WTC11 (cell line): Measurements from ENCODE around the gene RGS14. TPM values are rescaled to one million over a fixed set of nuclear protein-coding genes. Genes with fewer than 3 reads are reported as not detected.

Experiments used
- ATAC-seq: fragments of 200-7000 bp; cut with Tn5 transposase; 2 replicates; pipeline ENCODE4 v1.10.0; 2021; ENCODE audit warnings: mild to moderate bottlenecking, moderate library complexity
- CTCF ChIA-PET: fragments of 300-600 bp; sonication (Branson Sonifier 250); formaldehyde crosslinking; loops from one replicate; lab custom pipeline; 2021; ENCODE audit warnings: antibody characterized with exemption; lab: Charles Lee
- POLR2A ChIA-PET: fragments of 350-600 bp; sonication (Branson Sonifier 250); formaldehyde crosslinking; loops from one replicate; lab custom pipeline; 2021; ENCODE audit warnings: antibody characterized with exemption; lab: Charles Lee
- DNase-seq: peaks from one replicate; pipeline ENCODE4 v3.0.0; 2021; ENCODE audit warnings: low spot score
- H3K27ac Mint-ChIP-seq: 2 replicates; pipeline ENCODE4 v1.8.0; 2021; ENCODE audit warnings: mixed read lengths
- H3K27me3 Mint-ChIP-seq: 2 replicates; pipeline ENCODE4 v1.8.0; 2021; ENCODE audit warnings: low read depth, mild to moderate bottlenecking, moderate library complexity, mixed read lengths
- H3K36me3 Mint-ChIP-seq: 2 replicates; pipeline ENCODE4 v1.8.0; 2021; ENCODE audit warnings: mixed read lengths
- H3K4me1 Mint-ChIP-seq: 2 replicates; pipeline ENCODE4 v1.8.0; 2022; ENCODE audit warnings: mixed read lengths
- H3K4me3 Mint-ChIP-seq: 2 replicates; pipeline ENCODE4 v1.8.0; 2021; ENCODE audit warnings: mild to moderate bottlenecking, moderate library complexity, mixed read lengths
- H3K9me3 Mint-ChIP-seq: 2 replicates; pipeline ENCODE4 v1.8.0; 2021; ENCODE audit warnings: mixed read lengths
- ATF1 ChIP-seq: sonication (generic); formaldehyde crosslinking; IDR thresholded peaks from 2 replicates; pipeline ENCODE4 v1.8.1; 2023; ENCODE audit warnings: mild to moderate bottlenecking, moderate library complexity, missing genetic modification reagents
- CREM ChIP-seq: sonication (generic); formaldehyde crosslinking; IDR thresholded peaks from 2 replicates; pipeline ENCODE4 v1.8.1; 2022; ENCODE audit warnings: mild to moderate bottlenecking, missing genetic modification reagents, moderate library complexity
- ELF4 ChIP-seq: sonication (generic); formaldehyde crosslinking; IDR thresholded peaks from 2 replicates; pipeline ENCODE4 v1.8.1; 2022; ENCODE audit warnings: low read depth, mild to moderate bottlenecking, moderate library complexity, missing genetic modification reagents
- FOXJ3 ChIP-seq: sonication (generic); formaldehyde crosslinking; IDR thresholded peaks from 2 replicates; pipeline ENCODE4 v1.9.0; 2021; ENCODE audit warnings: missing genetic modification reagents, mild to moderate bottlenecking, borderline replicate concordance
- FOXP1 ChIP-seq: sonication (generic); formaldehyde crosslinking; IDR thresholded peaks from 2 replicates; pipeline ENCODE4 v1.8.0; 2022; ENCODE audit warnings: missing genetic modification reagents, mild to moderate bottlenecking, moderate library complexity, borderline replicate concordance
- GTF2I ChIP-seq: fragments of 250-450 bp; sonication (Bioruptor Pico); conservative IDR thresholded peaks from 2 replicates; pipeline ENCODE4 v1.4.0; 2021; ENCODE audit warnings: mild to moderate bottlenecking
- HMGA2 ChIP-seq: fragments of 250-450 bp; sonication (Bioruptor Pico); IDR thresholded peaks from 2 replicates; pipeline ENCODE4 v1.4.0; 2021; ENCODE audit warnings: mild to moderate bottlenecking, moderate library complexity
- IRF2 ChIP-seq: sonication (generic); formaldehyde crosslinking; IDR thresholded peaks from 2 replicates; pipeline ENCODE4 v1.8.0; 2022; ENCODE audit warnings: low read depth, missing genetic modification reagents, borderline replicate concordance
- MXD4 ChIP-seq: fragments of 250-450 bp; sonication (Bioruptor Pico); IDR thresholded peaks from 2 replicates; pipeline ENCODE4 v1.8.0; 2021; ENCODE audit warnings: mild to moderate bottlenecking, moderate library complexity, borderline replicate concordance
- NFATC4 ChIP-seq: fragments of 250-450 bp; sonication (Bioruptor Pico); IDR thresholded peaks from 2 replicates; pipeline ENCODE4 v1.9.0; 2021; ENCODE audit warnings: mild to moderate bottlenecking
- OVOL2 ChIP-seq: fragments of 250-450 bp; sonication (Bioruptor Pico); IDR thresholded peaks from 2 replicates; pipeline ENCODE4 v1.9.0; 2021; ENCODE audit warnings: mild to moderate bottlenecking, borderline replicate concordance
- PRRX2 ChIP-seq: fragments of 250-450 bp; sonication (Bioruptor Pico); IDR thresholded peaks from 2 replicates; pipeline ENCODE4 v1.8.0; 2021; ENCODE audit warnings: mild to moderate bottlenecking
- RELA ChIP-seq: sonication (generic); formaldehyde crosslinking; IDR thresholded peaks from 2 replicates; pipeline ENCODE4 v1.8.1; 2022; ENCODE audit warnings: missing genetic modification reagents, mild to moderate bottlenecking, borderline replicate concordance
- RORB ChIP-seq: fragments of 250-450 bp; sonication (Bioruptor Pico); IDR thresholded peaks from 2 replicates; pipeline ENCODE4 v1.9.0; 2021; ENCODE audit warnings: mild to moderate bottlenecking
- ZNF138 ChIP-seq: sonication (generic); formaldehyde crosslinking; conservative IDR thresholded peaks from 2 replicates; pipeline ENCODE4 v1.8.1; 2022; ENCODE audit warnings: mild to moderate bottlenecking, moderate library complexity, missing genetic modification reagents
- ZNF219 ChIP-seq: sonication (generic); formaldehyde crosslinking; IDR thresholded peaks from 2 replicates; pipeline ENCODE4 v1.8.0; 2023; ENCODE audit warnings: missing genetic modification reagents, mild to moderate bottlenecking, borderline replicate concordance
- ZNF317 ChIP-seq: sonication (generic); formaldehyde crosslinking; IDR thresholded peaks from 2 replicates; pipeline ENCODE4 v1.8.1; 2023; ENCODE audit warnings: low read depth, mild to moderate bottlenecking, moderate library complexity, missing genetic modification reagents, borderline replicate concordance
- total RNA-seq: library from RNA; stranded (reverse); gene quantifications from 3 replicates; pipeline ENCODE4 v1.2.3, GENCODE V29; 2021
- TF ChIP-seq, protein P1 (sequence below): sonication (generic); formaldehyde crosslinking; IDR thresholded peaks from 2 replicates; pipeline ENCODE4 v1.8.0; 2023; ENCODE audit warnings: missing genetic modification reagents, mild to moderate bottlenecking, borderline replicate concordance
- TF ChIP-seq, protein P2 (sequence below): fragments of 250-450 bp; sonication (Bioruptor Pico); IDR thresholded peaks from 2 replicates; pipeline ENCODE4 v1.9.0; 2021; ENCODE audit warnings: moderate library complexity, mild to moderate bottlenecking, inconsistent platforms, borderline replicate concordance
- TF ChIP-seq, protein P3 (sequence below): sonication (generic); formaldehyde crosslinking; IDR thresholded peaks from 2 replicates; pipeline ENCODE4 v1.8.1; 2023; ENCODE audit warnings: mild to moderate bottlenecking, moderate library complexity, missing genetic modification reagents
- TF ChIP-seq, protein P4 (sequence below): sonication (generic); formaldehyde crosslinking; IDR thresholded peaks from 2 replicates; pipeline ENCODE4 v1.8.1; 2022; ENCODE audit warnings: low read depth, mild to moderate bottlenecking, moderate library complexity, missing genetic modification reagents, borderline replicate concordance

RGS14 gene
- total RNA-seq, 1 experiment from 2014 or later: 74.6 TPM

DNA sequence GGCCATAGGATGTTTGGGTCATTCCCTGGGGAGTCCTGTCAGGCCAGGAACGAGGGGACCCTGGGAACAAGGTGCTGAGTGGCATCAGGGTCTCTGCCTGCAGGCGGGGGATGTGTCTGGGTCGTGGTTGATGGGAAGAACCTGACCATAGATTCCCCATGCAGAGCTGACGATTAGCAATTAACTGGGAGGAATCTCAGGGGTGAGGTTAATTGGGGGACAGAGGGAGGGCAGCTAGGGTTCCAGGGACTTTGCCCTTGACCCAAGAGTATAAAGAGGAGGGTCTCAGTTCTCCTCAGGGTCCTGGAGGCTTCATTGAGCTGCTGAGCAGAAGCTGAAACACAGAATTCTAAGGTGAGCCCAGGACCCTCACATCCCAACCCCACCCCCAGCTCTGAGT lies 26.4 kb downstream of the RGS14 start, which contains the start of gene SLC34A1:
Gene SLC34A1, plus strand, starts transcription at position 301 of the 400 bp plus-strand sequence. CDS start 1,308 bp downstream, outside the sequence.
- TF ChIP-seq ZNF317: no peak
- TF ChIP-seq, protein P1, sequence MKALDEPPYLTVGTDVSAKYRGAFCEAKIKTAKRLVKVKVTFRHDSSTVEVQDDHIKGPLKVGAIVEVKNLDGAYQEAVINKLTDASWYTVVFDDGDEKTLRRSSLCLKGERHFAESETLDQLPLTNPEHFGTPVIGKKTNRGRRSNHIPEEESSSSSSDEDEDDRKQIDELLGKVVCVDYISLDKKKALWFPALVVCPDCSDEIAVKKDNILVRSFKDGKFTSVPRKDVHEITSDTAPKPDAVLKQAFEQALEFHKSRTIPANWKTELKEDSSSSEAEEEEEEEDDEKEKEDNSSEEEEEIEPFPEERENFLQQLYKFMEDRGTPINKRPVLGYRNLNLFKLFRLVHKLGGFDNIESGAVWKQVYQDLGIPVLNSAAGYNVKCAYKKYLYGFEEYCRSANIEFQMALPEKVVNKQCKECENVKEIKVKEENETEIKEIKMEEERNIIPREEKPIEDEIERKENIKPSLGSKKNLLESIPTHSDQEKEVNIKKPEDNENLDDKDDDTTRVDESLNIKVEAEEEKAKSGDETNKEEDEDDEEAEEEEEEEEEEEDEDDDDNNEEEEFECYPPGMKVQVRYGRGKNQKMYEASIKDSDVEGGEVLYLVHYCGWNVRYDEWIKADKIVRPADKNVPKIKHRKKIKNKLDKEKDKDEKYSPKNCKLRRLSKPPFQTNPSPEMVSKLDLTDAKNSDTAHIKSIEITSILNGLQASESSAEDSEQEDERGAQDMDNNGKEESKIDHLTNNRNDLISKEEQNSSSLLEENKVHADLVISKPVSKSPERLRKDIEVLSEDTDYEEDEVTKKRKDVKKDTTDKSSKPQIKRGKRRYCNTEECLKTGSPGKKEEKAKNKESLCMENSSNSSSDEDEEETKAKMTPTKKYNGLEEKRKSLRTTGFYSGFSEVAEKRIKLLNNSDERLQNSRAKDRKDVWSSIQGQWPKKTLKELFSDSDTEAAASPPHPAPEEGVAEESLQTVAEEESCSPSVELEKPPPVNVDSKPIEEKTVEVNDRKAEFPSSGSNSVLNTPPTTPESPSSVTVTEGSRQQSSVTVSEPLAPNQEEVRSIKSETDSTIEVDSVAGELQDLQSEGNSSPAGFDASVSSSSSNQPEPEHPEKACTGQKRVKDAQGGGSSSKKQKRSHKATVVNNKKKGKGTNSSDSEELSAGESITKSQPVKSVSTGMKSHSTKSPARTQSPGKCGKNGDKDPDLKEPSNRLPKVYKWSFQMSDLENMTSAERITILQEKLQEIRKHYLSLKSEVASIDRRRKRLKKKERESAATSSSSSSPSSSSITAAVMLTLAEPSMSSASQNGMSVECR: no peak
- no peak for TF ChIP-seq IRF2 (CRISPR knock-in tag)
- no peak for TF ChIP-seq NFATC4
- no peak for TF ChIP-seq ELF4 (CRISPR knock-in tag)
- no peak for TF ChIP-seq MXD4
- TF ChIP-seq, protein P2, sequence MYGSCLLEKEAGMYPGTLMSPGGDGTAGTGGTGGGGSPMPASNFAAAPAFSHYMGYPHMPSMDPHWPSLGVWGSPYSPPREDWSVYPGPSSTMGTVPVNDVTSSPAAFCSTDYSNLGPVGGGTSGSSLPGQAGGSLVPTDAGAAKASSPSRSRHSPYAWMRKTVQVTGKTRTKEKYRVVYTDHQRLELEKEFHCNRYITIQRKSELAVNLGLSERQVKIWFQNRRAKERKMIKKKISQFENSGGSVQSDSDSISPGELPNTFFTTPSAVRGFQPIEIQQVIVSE (CRISPR knock-in tag): no peak
- no peak for TF ChIP-seq RELA
- TF ChIP-seq OVOL2 (CRISPR knock-in tag): no peak
- no peak for TF ChIP-seq PRRX2 (CRISPR knock-in tag)
- no peak for TF ChIP-seq ZNF219 (CRISPR knock-in tag)
- TF ChIP-seq GTF2I: no peak
- ChIA-PET CTCF (interaction anchor here (0.8 to 6.2 kb wide), 5 partner anchors 13 to 74 kb away, joined by 3 to 130 read pairs (median 8); no protein-coding TSS in a partner anchor), POLR2A (interaction anchor here (1.4 kb wide), 1 partner anchor 71 kb away, joined by 3 read pairs; no protein-coding TSS in a partner anchor)
- H3K4me1 Mint-ChIP-seq: peaks cover 24% of the 10 kb centered on the region
- no peaks in the 10 kb centered on the region for H3K36me3 Mint-ChIP-seq
- DNase-seq: no peak
- peaks cover 23% of the 10 kb centered on the region for H3K27me3 Mint-ChIP-seq
- no peak for ATAC-seq
- no peak within 1 kb of the TSS for H3K4me3 Mint-ChIP-seq
- no peak within 1 kb of the TSS for H3K27ac Mint-ChIP-seq
- no peaks in the 10 kb centered on the region for H3K9me3 Mint-ChIP-seq

DNA sequence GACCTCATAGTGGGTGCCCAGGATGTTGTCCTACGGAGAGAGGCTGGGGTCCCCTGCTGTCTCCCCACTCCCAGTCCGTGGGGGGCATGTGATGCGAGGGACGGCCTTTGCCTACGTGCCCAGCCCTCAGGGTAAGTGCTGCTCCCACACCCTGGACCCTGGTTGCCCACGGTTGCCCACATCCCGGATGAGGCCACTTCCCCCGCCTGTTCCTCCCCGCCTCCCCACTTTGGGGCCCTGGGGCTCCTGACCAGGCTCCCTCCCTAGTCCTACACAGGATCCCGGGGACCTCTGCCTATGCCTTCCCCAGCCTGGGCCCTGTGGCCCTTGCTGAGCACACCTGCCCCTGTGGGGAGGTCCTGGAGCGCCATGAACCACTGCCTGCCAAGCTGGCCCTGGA lies 28.0 kb downstream of the RGS14 start:
- TF ChIP-seq CREM: no peak
- Mint-ChIP-seq H3K9me3 (no peaks in the 10 kb centered on the region), H3K27me3 (peaks cover 33% of the 10 kb centered on the region), H3K36me3 (no peaks in the 10 kb centered on the region), H3K4me3 (no peak overlapping the region), H3K4me1 (peaks cover 37% of the 10 kb centered on the region), H3K27ac (no peak overlapping the region)
- DNase-seq: no peak
- CTCF ChIA-PET: interaction anchor here (0.6 to 9.6 kb wide), 7 partner anchors 14 to 91 kb away, joined by 3 to 202 read pairs (median 3); partner anchors contain the start of gene PFN3
- POLR2A ChIA-PET: no interaction called here
- no peak for ATAC-seq

DNA sequence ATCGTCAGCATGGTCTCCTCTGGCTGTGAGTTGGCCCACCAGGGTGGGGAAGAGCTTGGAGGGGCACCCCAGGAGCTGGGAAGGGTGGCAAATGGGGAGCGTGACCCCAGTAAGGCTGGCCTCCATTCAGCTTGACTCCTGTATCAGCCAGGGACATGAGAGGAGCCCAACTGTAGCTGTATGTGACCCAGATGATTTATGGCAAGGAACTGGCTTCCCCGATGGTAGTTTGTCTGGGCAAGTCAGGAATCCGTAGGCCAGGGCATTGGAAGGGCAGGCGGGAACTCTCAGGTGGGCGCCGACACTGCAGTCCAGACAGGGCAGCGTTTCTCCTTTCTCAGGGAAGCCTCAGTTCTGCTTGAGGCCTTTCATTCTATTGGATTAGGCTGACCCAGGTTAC lies 28.8 kb downstream of the RGS14 start:
- no peak for ATAC-seq
- Mint-ChIP-seq H3K27me3 (peaks cover 36% of the 10 kb centered on the region), H3K36me3 (no peaks in the 10 kb centered on the region), H3K9me3 (no peaks in the 10 kb centered on the region), H3K27ac (no peak overlapping the region), H3K4me3 (no peak overlapping the region), H3K4me1 (peaks cover 30% of the 10 kb centered on the region)
- POLR2A ChIA-PET: no interaction called here
- CTCF ChIA-PET: interaction anchor here (0.5 to 9.6 kb wide), 6 partner anchors 15 to 120 kb away, joined by 3 to 202 read pairs (median 4); partner anchors contain the start of gene PFN3
- no peak for DNase-seq
- TF ChIP-seq, protein P3, sequence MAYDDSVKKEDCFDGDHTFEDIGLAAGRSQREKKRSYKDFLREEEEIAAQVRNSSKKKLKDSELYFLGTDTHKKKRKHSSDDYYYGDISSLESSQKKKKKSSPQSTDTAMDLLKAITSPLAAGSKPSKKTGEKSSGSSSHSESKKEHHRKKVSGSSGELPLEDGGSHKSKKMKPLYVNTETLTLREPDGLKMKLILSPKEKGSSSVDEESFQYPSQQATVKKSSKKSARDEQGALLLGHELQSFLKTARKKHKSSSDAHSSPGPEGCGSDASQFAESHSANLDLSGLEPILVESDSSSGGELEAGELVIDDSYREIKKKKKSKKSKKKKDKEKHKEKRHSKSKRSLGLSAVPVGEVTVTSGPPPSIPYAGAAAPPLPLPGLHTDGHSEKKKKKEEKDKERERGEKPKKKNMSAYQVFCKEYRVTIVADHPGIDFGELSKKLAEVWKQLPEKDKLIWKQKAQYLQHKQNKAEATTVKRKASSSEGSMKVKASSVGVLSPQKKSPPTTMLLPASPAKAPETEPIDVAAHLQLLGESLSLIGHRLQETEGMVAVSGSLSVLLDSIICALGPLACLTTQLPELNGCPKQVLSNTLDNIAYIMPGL (CRISPR knock-in tag): no peak
- TF ChIP-seq ELF4 (CRISPR knock-in tag): no peak
- no peak for TF ChIP-seq RORB (CRISPR knock-in tag)
- TF ChIP-seq, protein P4, sequence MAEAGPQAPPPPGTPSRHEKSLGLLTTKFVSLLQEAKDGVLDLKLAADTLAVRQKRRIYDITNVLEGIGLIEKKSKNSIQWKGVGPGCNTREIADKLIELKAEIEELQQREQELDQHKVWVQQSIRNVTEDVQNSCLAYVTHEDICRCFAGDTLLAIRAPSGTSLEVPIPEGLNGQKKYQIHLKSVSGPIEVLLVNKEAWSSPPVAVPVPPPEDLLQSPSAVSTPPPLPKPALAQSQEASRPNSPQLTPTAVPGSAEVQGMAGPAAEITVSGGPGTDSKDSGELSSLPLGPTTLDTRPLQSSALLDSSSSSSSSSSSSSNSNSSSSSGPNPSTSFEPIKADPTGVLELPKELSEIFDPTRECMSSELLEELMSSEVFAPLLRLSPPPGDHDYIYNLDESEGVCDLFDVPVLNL (CRISPR knock-in tag): no peak
- TF ChIP-seq FOXP1 (CRISPR knock-in tag): no peak
- no peak for TF ChIP-seq HMGA2 (CRISPR knock-in tag)
- TF ChIP-seq FOXJ3 (CRISPR knock-in tag): no peak
- TF ChIP-seq ZNF138 (CRISPR knock-in tag): no peak
- TF ChIP-seq, protein P1: no peak
- no peak for TF ChIP-seq ATF1 (CRISPR knock-in tag)
